ENCODE data around the gene XPNPEP3.
"Not testable (repeated sequence)": the region's sequence is repeated elsewhere in the genome, so short reads cannot be mapped to it uniquely, and the experiment has no call there.

Gene XPNPEP3

GRCh38 chr22:40857309-40857855 lies 434 bp downstream of the XPNPEP3 start:
- DNase-seq (ENCODE audit: low spot score) = no peak

- DNase-seq (ENCODE audit: low spot score) = no peak
Measured at GRCh38 chr22:40862013-40862412, 5.1 kb downstream of the XPNPEP3 start, which contains the start of gene DNAJB7. Gene DNAJB7, minus strand, starts transcription at chr22:40862113. Its CDS starts 119 bp downstream, at chr22:40861994.

GRCh38 chr22:40862537-40862936 lies 5.6 kb downstream of the XPNPEP3 start:
- no peak for DNase-seq (ENCODE audit: low spot score)

GRCh38 chr22:40867109-40867508 lies 10.2 kb downstream of the XPNPEP3 start:
- DNase-seq (ENCODE audit: low spot score) = no peak

GRCh38 chr22:40868379-40868778 lies 11.4 kb downstream of the XPNPEP3 start:
- DNase-seq (ENCODE audit: low spot score) = not testable (repeated sequence)

GRCh38 chr22:40874016-40874415 lies 17.1 kb downstream of the XPNPEP3 start:
- DNase-seq (ENCODE audit: low spot score) = no peak

- DNase-seq (ENCODE audit: low spot score) = no peak
Measured at GRCh38 chr22:40875111-40875510, 18.2 kb downstream of the XPNPEP3 start.

- DNase-seq (ENCODE audit: low spot score) = no peak
Measured at GRCh38 chr22:40876907-40877306, 20.0 kb downstream of the XPNPEP3 start.

- no peak for DNase-seq (ENCODE audit: low spot score)
Measured at GRCh38 chr22:40877488-40877887, 20.5 kb downstream of the XPNPEP3 start.

- DNase-seq (ENCODE audit: low spot score) = no peak
Measured at GRCh38 chr22:40878922-40879321, 22.0 kb downstream of the XPNPEP3 start.

GRCh38 chr22:40889116-40889515 lies 32.2 kb downstream of the XPNPEP3 start:
- no peak for DNase-seq (ENCODE audit: low spot score)

GRCh38 chr22:40890881-40891280 lies 33.9 kb downstream of the XPNPEP3 start:
- no peak for DNase-seq (ENCODE audit: low spot score)

- DNase-seq (ENCODE audit: low spot score) = no peak
Measured at GRCh38 chr22:40894417-40894816, 37.5 kb downstream of the XPNPEP3 start.

GRCh38 chr22:40898850-40899357 lies 42.0 kb downstream of the XPNPEP3 start:
- peak; percentile 40 for DNase-seq (ENCODE audit: low spot score)

- DNase-seq (ENCODE audit: low spot score) = no peak
Measured at GRCh38 chr22:40904101-40904500, 47.2 kb downstream of the XPNPEP3 start.

GRCh38 chr22:40908895-40909294 lies 51.9 kb downstream of the XPNPEP3 start:
- no peak for DNase-seq (ENCODE audit: low spot score)

GRCh38 chr22:40911772-40912171 lies 54.8 kb downstream of the XPNPEP3 start:
- peak; percentile 39 for DNase-seq (ENCODE audit: low spot score)

GRCh38 chr22:40912987-40913386 lies 56.0 kb downstream of the XPNPEP3 start:
- not testable (repeated sequence) for DNase-seq (ENCODE audit: low spot score)

GRCh38 chr22:40919446-40919845 lies 62.5 kb downstream of the XPNPEP3 start:
- no peak for DNase-seq (ENCODE audit: low spot score)

GRCh38 chr22:40920526-40920925 lies 63.6 kb downstream of the XPNPEP3 start:
- DNase-seq (ENCODE audit: low spot score) = no peak

- peak; percentile 42 for DNase-seq (ENCODE audit: low spot score)
Measured at GRCh38 chr22:40922484-40923303, 65.7 kb downstream of the XPNPEP3 start.

- DNase-seq (ENCODE audit: low spot score) = no peak
Measured at GRCh38 chr22:40928657-40929056, 71.7 kb downstream of the XPNPEP3 start.

GRCh38 chr22:40932396-40932795 lies 75.4 kb downstream of the XPNPEP3 start:
- no peak for DNase-seq (ENCODE audit: low spot score)
